ENCODE results near the gene RTL9.

RTL9 gene

GRCh38 chrX:110407910-110408545 lies 49.4 kb downstream of the RTL9 start:
- DNase-seq: no peak
- Histone ChIP-seq H3K4me3 (no peak overlapping the region), H3K9me3 (no peaks in the 10 kb centered on the region), H3K27ac (no peak overlapping the region), H3K36me3 (no peaks in the 10 kb centered on the region), H3K4me1 (peaks cover 0 to 3% (median 0%) of the 10 kb centered on the region in 4 donors), H3K27me3 (no peaks in the 10 kb centered on the region)
- TF ChIP-seq, protein P1, sequence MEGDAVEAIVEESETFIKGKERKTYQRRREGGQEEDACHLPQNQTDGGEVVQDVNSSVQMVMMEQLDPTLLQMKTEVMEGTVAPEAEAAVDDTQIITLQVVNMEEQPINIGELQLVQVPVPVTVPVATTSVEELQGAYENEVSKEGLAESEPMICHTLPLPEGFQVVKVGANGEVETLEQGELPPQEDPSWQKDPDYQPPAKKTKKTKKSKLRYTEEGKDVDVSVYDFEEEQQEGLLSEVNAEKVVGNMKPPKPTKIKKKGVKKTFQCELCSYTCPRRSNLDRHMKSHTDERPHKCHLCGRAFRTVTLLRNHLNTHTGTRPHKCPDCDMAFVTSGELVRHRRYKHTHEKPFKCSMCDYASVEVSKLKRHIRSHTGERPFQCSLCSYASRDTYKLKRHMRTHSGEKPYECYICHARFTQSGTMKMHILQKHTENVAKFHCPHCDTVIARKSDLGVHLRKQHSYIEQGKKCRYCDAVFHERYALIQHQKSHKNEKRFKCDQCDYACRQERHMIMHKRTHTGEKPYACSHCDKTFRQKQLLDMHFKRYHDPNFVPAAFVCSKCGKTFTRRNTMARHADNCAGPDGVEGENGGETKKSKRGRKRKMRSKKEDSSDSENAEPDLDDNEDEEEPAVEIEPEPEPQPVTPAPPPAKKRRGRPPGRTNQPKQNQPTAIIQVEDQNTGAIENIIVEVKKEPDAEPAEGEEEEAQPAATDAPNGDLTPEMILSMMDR (IDR thresholded peaks at IDR 0.05): peak; percentile 57 to 58
- intact Hi-C loops (cut with DNase I; ENCODE audit: low total_unique reads): no loop called here

Data from tibial artery (tissue), 4 donors.